Ishikawa (cell line): ENCODE results near the gene FGGY.

Source experiments
- CREB1 ChIP-seq: IDR thresholded peaks from 2 replicates; pipeline ENCODE4 v1.6.1; 2012; ENCODE audit warnings: low read depth
- EP300 ChIP-seq: IDR thresholded peaks from 2 replicates; pipeline ENCODE4 v1.6.1; 2012; ENCODE audit warnings: borderline replicate concordance
- NFIC ChIP-seq: IDR thresholded peaks from 2 replicates; pipeline ENCODE4 v1.6.1; 2012
- RAD21 ChIP-seq: IDR thresholded peaks from 2 replicates; pipeline ENCODE4 v1.6.1; 2012; ENCODE audit warnings: low read depth
- TAF1 ChIP-seq: IDR thresholded peaks from 2 replicates; pipeline ENCODE4 v1.6.1; 2012; ENCODE audit warnings: low read depth, mild to moderate bottlenecking
- TCF12 ChIP-seq: IDR thresholded peaks from 2 replicates; pipeline ENCODE4 v1.6.1; 2012; ENCODE audit warnings: low read depth
- TEAD4 ChIP-seq: IDR thresholded peaks from 2 replicates; pipeline ENCODE4 v1.6.1; 2012
- YY1 ChIP-seq: IDR thresholded peaks from 2 replicates; pipeline ENCODE4 v1.6.1; 2012; ENCODE audit warnings: low read depth
- TF ChIP-seq, protein P1 (sequence below): IDR thresholded peaks from 2 replicates; pipeline ENCODE4 v1.6.1; 2012; ENCODE audit warnings: low read depth, mild to moderate bottlenecking
- TF ChIP-seq, protein P2 (sequence below): IDR thresholded peaks from 2 replicates; pipeline ENCODE4 v1.6.1; 2012
- TF ChIP-seq, protein P3 (sequence below): IDR thresholded peaks from 2 replicates; pipeline ENCODE4 v1.6.1; 2012

DNA sequence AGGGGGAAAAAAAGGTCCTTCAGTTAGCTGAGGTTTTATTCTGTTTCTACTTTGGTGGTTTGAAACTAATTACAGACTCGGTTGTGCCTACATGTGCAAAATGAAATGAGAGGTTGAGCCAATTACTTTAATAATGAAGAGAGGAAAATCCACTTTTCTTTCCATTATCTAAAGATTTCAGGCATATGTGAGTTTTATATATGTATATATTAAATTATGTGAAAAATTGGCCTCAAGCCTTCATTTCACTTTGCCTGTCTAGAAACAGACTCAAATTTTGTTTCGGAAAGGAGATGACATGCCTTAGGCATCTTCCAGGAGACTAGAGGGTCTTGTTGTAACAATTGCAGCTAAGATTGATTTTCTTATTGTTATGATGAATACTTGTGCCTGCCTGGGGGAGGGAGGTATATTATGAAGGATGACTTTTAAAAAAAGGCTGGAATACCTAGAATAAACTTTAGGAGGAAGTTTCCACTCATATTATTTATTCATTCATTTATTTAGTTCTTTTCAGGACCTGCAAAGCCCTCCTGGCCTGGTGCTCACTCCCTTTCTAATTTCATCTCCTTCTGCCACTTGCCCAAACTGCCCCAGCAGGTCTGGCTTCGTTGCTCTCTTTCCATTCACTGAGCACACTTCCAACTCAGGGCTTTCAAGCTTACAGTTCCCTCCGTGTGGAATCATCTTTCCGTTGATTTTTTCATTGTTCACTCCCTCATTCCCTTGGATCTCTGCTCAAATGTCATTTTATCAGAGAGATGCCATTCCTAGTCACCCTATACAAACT, 423.6 kb downstream of the FGGY start:
- TF ChIP-seq EP300 = no peak
- no peak for TF ChIP-seq YY1
- no peak for TF ChIP-seq TAF1
- TF ChIP-seq, protein P1, sequence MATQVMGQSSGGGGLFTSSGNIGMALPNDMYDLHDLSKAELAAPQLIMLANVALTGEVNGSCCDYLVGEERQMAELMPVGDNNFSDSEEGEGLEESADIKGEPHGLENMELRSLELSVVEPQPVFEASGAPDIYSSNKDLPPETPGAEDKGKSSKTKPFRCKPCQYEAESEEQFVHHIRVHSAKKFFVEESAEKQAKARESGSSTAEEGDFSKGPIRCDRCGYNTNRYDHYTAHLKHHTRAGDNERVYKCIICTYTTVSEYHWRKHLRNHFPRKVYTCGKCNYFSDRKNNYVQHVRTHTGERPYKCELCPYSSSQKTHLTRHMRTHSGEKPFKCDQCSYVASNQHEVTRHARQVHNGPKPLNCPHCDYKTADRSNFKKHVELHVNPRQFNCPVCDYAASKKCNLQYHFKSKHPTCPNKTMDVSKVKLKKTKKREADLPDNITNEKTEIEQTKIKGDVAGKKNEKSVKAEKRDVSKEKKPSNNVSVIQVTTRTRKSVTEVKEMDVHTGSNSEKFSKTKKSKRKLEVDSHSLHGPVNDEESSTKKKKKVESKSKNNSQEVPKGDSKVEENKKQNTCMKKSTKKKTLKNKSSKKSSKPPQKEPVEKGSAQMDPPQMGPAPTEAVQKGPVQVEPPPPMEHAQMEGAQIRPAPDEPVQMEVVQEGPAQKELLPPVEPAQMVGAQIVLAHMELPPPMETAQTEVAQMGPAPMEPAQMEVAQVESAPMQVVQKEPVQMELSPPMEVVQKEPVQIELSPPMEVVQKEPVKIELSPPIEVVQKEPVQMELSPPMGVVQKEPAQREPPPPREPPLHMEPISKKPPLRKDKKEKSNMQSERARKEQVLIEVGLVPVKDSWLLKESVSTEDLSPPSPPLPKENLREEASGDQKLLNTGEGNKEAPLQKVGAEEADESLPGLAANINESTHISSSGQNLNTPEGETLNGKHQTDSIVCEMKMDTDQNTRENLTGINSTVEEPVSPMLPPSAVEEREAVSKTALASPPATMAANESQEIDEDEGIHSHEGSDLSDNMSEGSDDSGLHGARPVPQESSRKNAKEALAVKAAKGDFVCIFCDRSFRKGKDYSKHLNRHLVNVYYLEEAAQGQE = no peak
- TF ChIP-seq NFIC = no peak
- TF ChIP-seq, protein P2, sequence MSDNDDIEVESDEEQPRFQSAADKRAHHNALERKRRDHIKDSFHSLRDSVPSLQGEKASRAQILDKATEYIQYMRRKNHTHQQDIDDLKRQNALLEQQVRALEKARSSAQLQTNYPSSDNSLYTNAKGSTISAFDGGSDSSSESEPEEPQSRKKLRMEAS = no peak
- TF ChIP-seq TCF12 = no peak
- TF ChIP-seq CREB1 = no peak
- TF ChIP-seq RAD21 = no peak
- no peak for TF ChIP-seq TEAD4
- TF ChIP-seq, protein P3, sequence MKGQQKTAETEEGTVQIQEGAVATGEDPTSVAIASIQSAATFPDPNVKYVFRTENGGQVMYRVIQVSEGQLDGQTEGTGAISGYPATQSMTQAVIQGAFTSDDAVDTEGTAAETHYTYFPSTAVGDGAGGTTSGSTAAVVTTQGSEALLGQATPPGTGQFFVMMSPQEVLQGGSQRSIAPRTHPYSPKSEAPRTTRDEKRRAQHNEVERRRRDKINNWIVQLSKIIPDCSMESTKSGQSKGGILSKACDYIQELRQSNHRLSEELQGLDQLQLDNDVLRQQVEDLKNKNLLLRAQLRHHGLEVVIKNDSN = no peak
